HepG2 (cell line): ENCODE results near the gene THOC2. TPM values are rescaled to one million over a fixed set of nuclear protein-coding genes. Genes with fewer than 3 reads are reported as not detected.

Experiments
- ATAC-seq: fragments of 200-7000 bp; cut with Tn5 transposase; 3 replicates; pipeline ENCODE4 v1.9.1; 2020; ENCODE audit warnings: mild to moderate bottlenecking, moderate library complexity
- BruUV-seq: library from RNA; stranded (reverse); fragments of 400-500 nt; replicated peaks from 2 replicates; lab custom pipeline; 2021; lab: Mats Ljungman, UMichigan
- CTCF ChIA-PET: fragments of 300-600 bp; formaldehyde crosslinking; extraction: SDS; loops from one replicate; lab custom pipeline; 2021; ENCODE audit warnings: low total read pairs, inconsistent platforms, low intra/inter-chr PET ratio; lab: Yijun Ruan, JAX
- POLR2A ChIA-PET: fragments of 350-600 bp; sonication (Branson Sonifier 250); formaldehyde crosslinking; loops from one replicate; lab custom pipeline; 2020; ENCODE audit warnings: antibody characterized with exemption, inconsistent platforms; lab: Yijun Ruan, JAX
- DNase-seq: peaks from one replicate; pipeline ENCODE4 v3.0.0-alpha.2; 2015; ENCODE audit warnings: low spot score
- FAIRE-seq: peaks from 3 replicates; lab custom pipeline; 2011; peaks lifted over from hg19 to GRCh38; lab: Jason Lieb, UNC
- H2AFZ ChIP-seq: one replicate; pipeline ENCODE4 v1.6.1; 2011; ENCODE audit warnings: low read length, inconsistent platforms
- H3K27ac ChIP-seq: fragments of 300-600 bp; 3 replicates; pipeline ENCODE4 v1.8.0; 2011; ENCODE audit warnings: mixed run types, mild to moderate bottlenecking, mixed read lengths, low read length, inconsistent platforms; ENCODE audit not compliant: insufficient read depth; ENCODE audit errors: extremely low read length
- H3K27me3 ChIP-seq, 2 experiments: fragments of 200-600 bp in 1 of 2; 2 replicates in 1 of 2; 3 replicates in 1 of 2; pipeline versions ENCODE4 v1.6.0 to v1.8.0; 2011; ENCODE audit warnings: low read length in 2 of 2, mild to moderate bottlenecking in 2 of 2, moderate library complexity in 2 of 2, inconsistent platforms in 1 of 2; ENCODE audit not compliant: insufficient read depth in 2 of 2, control insufficient read depth in 1 of 2
- H3K36me3 ChIP-seq, 2 experiments: fragments of 200-600 bp in 1 of 2; replicated peaks in 1 of 2; 2 replicates in 1 of 2; 3 replicates in 1 of 2; pipeline versions ENCODE4 v1.5.1 to v1.8.0; 2011; ENCODE audit warnings: low read length in 2 of 2, inconsistent platforms in 1 of 2; ENCODE audit not compliant: insufficient read depth in 2 of 2, control insufficient read depth in 1 of 2
- H3K4me1 ChIP-seq: 2 replicates; pipeline ENCODE4 v1.5.1; 2012; ENCODE audit warnings: low read length, inconsistent platforms; ENCODE audit not compliant: insufficient read depth
- H3K4me2 ChIP-seq: 2 replicates; pipeline ENCODE4 v1.6.0; 2011; ENCODE audit warnings: low read depth, low read length, inconsistent platforms
- H3K4me3 ChIP-seq, 3 experiments: fragments of 200-600 bp in 1 of 3; sonication (generic), shearing (Covaris generic) in 1 of 3; replicated peaks in 1 of 3; 2 replicates each; pipeline ENCODE4 v1.5.1; 2011 to 2016; ENCODE audit warnings: low read length in 3 of 3, inconsistent platforms in 2 of 3, low read depth in 2 of 3, mild to moderate bottlenecking in 2 of 3, control low read depth in 1 of 3, mixed read lengths in 1 of 3; ENCODE audit not compliant: insufficient read depth in 1 of 3
- H3K79me2 ChIP-seq: one replicate; pipeline ENCODE4 v1.6.1; 2011; ENCODE audit warnings: low read length, inconsistent platforms; ENCODE audit not compliant: insufficient read depth
- H3K9ac ChIP-seq: 2 replicates; pipeline ENCODE4 v1.6.0; 2011; ENCODE audit warnings: mild to moderate bottlenecking, low read depth, low read length, inconsistent platforms; ENCODE audit not compliant: insufficient read depth
- H3K9me3 ChIP-seq: 2 replicates; pipeline ENCODE4 v1.5.1; 2012; ENCODE audit warnings: mild to moderate bottlenecking, low read length
- H4K20me1 ChIP-seq: 2 replicates; pipeline ENCODE4 v1.6.0; 2011; ENCODE audit warnings: inconsistent platforms, mild to moderate bottlenecking, low read length, moderate library complexity; ENCODE audit not compliant: insufficient read depth
- AKAP8 ChIP-seq: sonication (generic); formaldehyde crosslinking; IDR thresholded peaks from 2 replicates; pipeline ENCODE4 v1.5.1; 2020; ENCODE audit warnings: mild to moderate bottlenecking, missing genetic modification reagents
- CCDC6 ChIP-seq: sonication (generic); formaldehyde crosslinking; IDR thresholded peaks from 2 replicates; pipeline ENCODE4 v1.8.1; 2022; ENCODE audit warnings: mild to moderate bottlenecking, missing genetic modification reagents, moderate library complexity
- CHD2 ChIP-seq: IDR thresholded peaks from 2 replicates; pipeline ENCODE4 v1.6.1; 2011; ENCODE audit warnings: low read depth, low read length, improper control_type of control experiment
- GTF2F1 ChIP-seq: fragments of 150-350 bp; IDR thresholded peaks from 2 replicates; pipeline ENCODE4 v1.6.1; 2014; ENCODE audit warnings: low read length
- IKZF1 ChIP-seq: fragments of 450-650 bp; IDR thresholded peaks from 2 replicates; pipeline ENCODE4 v1.7.1; 2016
- MTA3 ChIP-seq: sonication (generic); formaldehyde crosslinking; IDR thresholded peaks from 2 replicates; pipeline ENCODE4 v1.4.0; 2020; ENCODE audit warnings: missing genetic modification reagents
- NKX3-1 ChIP-seq: sonication (generic); formaldehyde crosslinking; IDR thresholded peaks from 2 replicates; pipeline ENCODE4 v1.5.0; 2020; ENCODE audit warnings: missing genetic modification reagents
- RARG ChIP-seq: sonication (generic); formaldehyde crosslinking; IDR thresholded peaks from 2 replicates; pipeline ENCODE4 v1.4.0; 2020; ENCODE audit warnings: low read depth, mild to moderate bottlenecking, missing genetic modification reagents
- RFX5 ChIP-seq: IDR thresholded peaks from 2 replicates; pipeline ENCODE4 v1.6.1; 2011; ENCODE audit warnings: low read depth, low read length, improper control_type of control experiment
- TP53 ChIP-seq: sonication (generic); formaldehyde crosslinking; conservative IDR thresholded peaks from 2 replicates; pipeline ENCODE4 v1.4.0; 2020; ENCODE audit warnings: missing genetic modification reagents
- ZNF331 ChIP-seq: sonication (generic); formaldehyde crosslinking; IDR thresholded peaks from 2 replicates; pipeline ENCODE4 v1.4.0; 2020; ENCODE audit warnings: missing genetic modification reagents
- ZNF335 ChIP-seq: sonication (generic); formaldehyde crosslinking; IDR thresholded peaks from 2 replicates; pipeline ENCODE4 v1.4.0; 2020; ENCODE audit warnings: missing genetic modification reagents
- WGBS: methylation state at CpG from one replicate; pipeline ENCODE4 v1.1.6; 2017; ENCODE audit warnings: low lambda C conversion rate; 5-methylcytosine and 5-hydroxymethylcytosine counted together
- in situ Hi-C: cut with HindIII; loops from 2 replicates; pipeline ENCODE4 v1.10.0; 2017; ENCODE audit warnings: low pct_unique_long_range_greater_than_20kb; ENCODE audit not compliant: extremely low pct_ligation_motif_present
- intact Hi-C: fragments of 100-400 bp; cut with micrococcal nuclease; formaldehyde crosslinking; loops from one replicate; pipeline ENCODE4 v1.10.0; 2022; ENCODE audit not compliant: unreplicated experiment
- polyA plus RNA-seq, 8 experiments: library from polyadenylated mRNA; depleted of rRNA in 3 of 8; stranded (reverse) in 7 of 8; unstranded in 1 of 8; fragments of >200 nt; fragmentation: Illumina TruSeq in 4 of 8; extraction: Trizol in 4 of 8; gene quantifications; 2 replicates each; pipeline versions ENCODE4 v1.2.1 to v1.2.3, GENCODE V29; 2011 to 2016; ENCODE audit warnings: low read depth in 4 of 8, missing spikeins in 1 of 8, mixed read lengths in 1 of 8; ENCODE audit not compliant: insufficient read depth in 1 of 8
- total RNA-seq, 5 experiments: library from RNA; depleted of rRNA; stranded (reverse); fragments of >200 nt; fragmentation: Illumina TruSeq; extraction: Trizol; gene quantifications; 2 replicates each; pipeline ENCODE4 v1.2.3, GENCODE V29; 2016; ENCODE audit warnings: low read depth in 1 of 5
- TF ChIP-seq, protein P1 (sequence below): sonication (generic); formaldehyde crosslinking; IDR thresholded peaks from 2 replicates; pipeline ENCODE4 v1.8.0; 2022; ENCODE audit warnings: missing genetic modification reagents, mild to moderate bottlenecking, inconsistent platforms, borderline replicate concordance
- TF ChIP-seq, protein P2 (sequence below): sonication (generic); formaldehyde crosslinking; IDR thresholded peaks from 2 replicates; pipeline ENCODE4 v1.4.0; 2020; ENCODE audit warnings: mild to moderate bottlenecking, missing genetic modification reagents, borderline replicate concordance
- TF ChIP-seq, protein P3 (sequence below), 2 experiments: fragments of 450-650 bp in 1 of 2; sonication (generic) in 1 of 2; formaldehyde crosslinking; IDR thresholded peaks; 2 replicates each; pipeline versions ENCODE4 v1.5.0 to v1.8.0; 2020 to 2022; ENCODE audit warnings: mild to moderate bottlenecking in 1 of 2, missing genetic modification reagents in 1 of 2
- TF ChIP-seq, protein P4 (sequence below): sonication (generic); formaldehyde crosslinking; IDR thresholded peaks from 2 replicates; pipeline ENCODE4 v1.8.1; 2022; ENCODE audit warnings: low read depth, mild to moderate bottlenecking, missing genetic modification reagents

THOC2 gene
- total and polyA plus RNA-seq, 2 of the 13 experiments (the other 11 are each of a cell fraction or from before 2014, with no cell fraction given): 87.1 to 101 TPM

DNA sequence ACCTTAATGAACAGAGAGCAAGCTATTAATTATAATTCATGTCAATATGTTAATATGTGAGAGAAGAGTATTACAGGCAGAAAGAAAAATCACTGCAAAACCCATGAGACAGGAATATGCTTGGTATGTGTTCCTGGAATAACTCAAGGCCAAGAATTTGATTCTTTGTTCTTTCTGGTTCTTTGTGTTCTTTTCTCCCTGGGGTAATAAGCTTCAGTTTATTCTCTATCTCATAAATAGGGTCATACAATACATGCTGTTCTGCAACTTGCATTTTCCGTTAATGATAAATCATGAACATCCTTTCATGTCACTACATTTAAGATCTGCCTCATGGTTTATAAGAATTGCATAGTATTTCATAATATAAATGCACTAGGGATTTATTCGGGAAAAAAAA is 16.8 kb upstream of the THOC2 start:
- no peak overlapping the region for H3K4me2 ChIP-seq
- POLR2A ChIA-PET: no interaction called here
- no peaks in the 10 kb centered on the region for H3K36me3 ChIP-seq
- in situ Hi-C loops: no loop called here
- no peaks in the 10 kb centered on the region for H3K9me3 ChIP-seq
- no peak overlapping the region for H3K9ac ChIP-seq
- CTCF ChIA-PET: no interaction called here
- H3K27ac ChIP-seq: no peak overlapping the region
- H3K79me2 ChIP-seq: no peaks in the 10 kb centered on the region
- no peak overlapping the region for H3K4me3 ChIP-seq
- no peaks in the 10 kb centered on the region for H4K20me1 ChIP-seq
- ATAC-seq: no peak
- H3K27me3 ChIP-seq: no peaks in the 10 kb centered on the region
- no peak for DNase-seq
- no peak overlapping the region for H2AFZ ChIP-seq
- WGBS: 50% methylated on average over 2 of the region's 2 CpGs
- intact Hi-C loops: no loop called here
- no peaks in the 10 kb centered on the region for H3K4me1 ChIP-seq
- FAIRE-seq: no peak
- BruUV-seq: no TSS peak
- TF ChIP-seq TP53 (CRISPR knock-in tag) (no peak), RFX5 (no peak), MTA3 (no peak), NKX3-1 (no peak), ZNF335 (CRISPR knock-in tag) (no peak), RARG (CRISPR knock-in tag) (no peak), AKAP8 (CRISPR knock-in tag) (no peak), ZNF331 (CRISPR knock-in tag) (no peak), CHD2 (no peak), IKZF1 (no peak), GTF2F1 (no peak), CCDC6 (CRISPR knock-in tag) (no peak)
- TF ChIP-seq, protein P1, sequence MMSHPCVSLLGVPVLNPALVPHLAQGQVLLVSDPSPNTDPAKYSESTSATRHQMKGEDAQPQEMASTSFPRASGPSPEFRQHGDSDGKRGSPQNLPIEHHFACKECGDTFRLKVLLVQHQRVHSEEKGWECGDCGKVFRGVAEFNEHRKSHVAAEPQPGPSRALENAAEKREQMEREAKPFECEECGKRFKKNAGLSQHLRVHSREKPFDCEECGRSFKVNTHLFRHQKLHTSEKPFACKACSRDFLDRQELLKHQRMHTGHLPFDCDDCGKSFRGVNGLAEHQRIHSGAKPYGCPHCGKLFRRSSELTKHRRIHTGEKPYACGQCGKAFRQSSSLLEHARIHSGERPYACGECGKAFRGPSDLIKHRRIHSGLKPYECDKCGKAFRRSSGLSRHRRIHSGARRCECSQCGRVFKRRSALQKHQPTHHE: no peak
- TF ChIP-seq, protein P2, sequence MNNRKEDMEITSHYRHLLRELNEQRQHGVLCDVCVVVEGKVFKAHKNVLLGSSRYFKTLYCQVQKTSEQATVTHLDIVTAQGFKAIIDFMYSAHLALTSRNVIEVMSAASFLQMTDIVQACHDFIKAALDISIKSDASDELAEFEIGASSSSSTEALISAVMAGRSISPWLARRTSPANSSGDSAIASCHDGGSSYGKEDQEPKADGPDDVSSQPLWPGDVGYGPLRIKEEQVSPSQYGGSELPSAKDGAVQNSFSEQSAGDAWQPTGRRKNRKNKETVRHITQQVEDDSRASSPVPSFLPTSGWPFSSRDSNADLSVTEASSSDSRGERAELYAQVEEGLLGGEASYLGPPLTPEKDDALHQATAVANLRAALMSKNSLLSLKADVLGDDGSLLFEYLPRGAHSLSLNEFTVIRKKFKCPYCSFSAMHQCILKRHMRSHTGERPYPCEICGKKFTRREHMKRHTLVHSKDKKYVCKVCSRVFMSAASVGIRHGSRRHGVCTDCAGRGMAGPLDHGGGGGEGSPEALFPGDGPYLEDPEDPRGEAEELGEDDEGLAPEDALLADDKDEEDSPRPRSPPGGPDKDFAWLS: no peak
- TF ChIP-seq, protein P3, sequence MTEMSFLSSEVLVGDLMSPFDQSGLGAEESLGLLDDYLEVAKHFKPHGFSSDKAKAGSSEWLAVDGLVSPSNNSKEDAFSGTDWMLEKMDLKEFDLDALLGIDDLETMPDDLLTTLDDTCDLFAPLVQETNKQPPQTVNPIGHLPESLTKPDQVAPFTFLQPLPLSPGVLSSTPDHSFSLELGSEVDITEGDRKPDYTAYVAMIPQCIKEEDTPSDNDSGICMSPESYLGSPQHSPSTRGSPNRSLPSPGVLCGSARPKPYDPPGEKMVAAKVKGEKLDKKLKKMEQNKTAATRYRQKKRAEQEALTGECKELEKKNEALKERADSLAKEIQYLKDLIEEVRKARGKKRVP (CRISPR knock-in tag; IDR thresholded peaks at IDR 0.05): no peak
- TF ChIP-seq, protein P4, sequence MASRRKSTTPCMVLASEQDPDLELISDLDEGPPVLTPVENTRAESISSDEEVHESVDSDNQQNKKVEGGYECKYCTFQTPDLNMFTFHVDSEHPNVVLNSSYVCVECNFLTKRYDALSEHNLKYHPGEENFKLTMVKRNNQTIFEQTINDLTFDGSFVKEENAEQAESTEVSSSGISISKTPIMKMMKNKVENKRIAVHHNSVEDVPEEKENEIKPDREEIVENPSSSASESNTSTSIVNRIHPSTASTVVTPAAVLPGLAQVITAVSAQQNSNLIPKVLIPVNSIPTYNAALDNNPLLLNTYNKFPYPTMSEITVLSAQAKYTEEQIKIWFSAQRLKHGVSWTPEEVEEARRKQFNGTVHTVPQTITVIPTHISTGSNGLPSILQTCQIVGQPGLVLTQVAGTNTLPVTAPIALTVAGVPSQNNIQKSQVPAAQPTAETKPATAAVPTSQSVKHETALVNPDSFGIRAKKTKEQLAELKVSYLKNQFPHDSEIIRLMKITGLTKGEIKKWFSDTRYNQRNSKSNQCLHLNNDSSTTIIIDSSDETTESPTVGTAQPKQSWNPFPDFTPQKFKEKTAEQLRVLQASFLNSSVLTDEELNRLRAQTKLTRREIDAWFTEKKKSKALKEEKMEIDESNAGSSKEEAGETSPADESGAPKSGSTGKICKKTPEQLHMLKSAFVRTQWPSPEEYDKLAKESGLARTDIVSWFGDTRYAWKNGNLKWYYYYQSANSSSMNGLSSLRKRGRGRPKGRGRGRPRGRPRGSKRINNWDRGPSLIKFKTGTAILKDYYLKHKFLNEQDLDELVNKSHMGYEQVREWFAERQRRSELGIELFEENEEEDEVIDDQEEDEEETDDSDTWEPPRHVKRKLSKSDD (CRISPR knock-in tag): no peak
